GM12801 (cell line): Measurements from ENCODE around the gene ITM2B.

Source experiments
- TF ChIP-seq, protein P1 (sequence below): IDR thresholded peaks from one replicate; pipeline ENCODE4 v1.5.1; 2011; ENCODE audit warnings: control low read depth; ENCODE audit not compliant: insufficient read length; ENCODE audit errors: extremely low read depth

ITM2B gene

DNA sequence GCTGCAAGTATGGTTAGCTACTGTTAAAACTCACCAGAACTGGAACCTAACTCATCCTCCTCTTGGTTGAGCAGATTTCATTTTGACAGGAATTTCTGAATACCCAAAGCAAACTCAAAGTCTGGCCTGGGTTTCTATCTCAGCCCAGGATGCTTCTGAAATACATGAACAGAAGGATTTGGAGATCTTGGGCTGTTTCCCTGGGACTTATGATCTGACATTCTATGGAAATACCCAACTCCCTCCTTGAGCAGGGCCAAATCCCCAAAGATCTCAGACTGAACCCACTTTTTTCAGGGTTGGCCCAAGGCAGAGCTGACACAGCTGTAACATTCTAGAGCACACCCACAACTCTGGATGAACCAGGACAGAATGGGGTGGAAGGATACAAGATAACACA, 1.1 kb upstream of the ITM2B start:
- TF ChIP-seq, protein P1, sequence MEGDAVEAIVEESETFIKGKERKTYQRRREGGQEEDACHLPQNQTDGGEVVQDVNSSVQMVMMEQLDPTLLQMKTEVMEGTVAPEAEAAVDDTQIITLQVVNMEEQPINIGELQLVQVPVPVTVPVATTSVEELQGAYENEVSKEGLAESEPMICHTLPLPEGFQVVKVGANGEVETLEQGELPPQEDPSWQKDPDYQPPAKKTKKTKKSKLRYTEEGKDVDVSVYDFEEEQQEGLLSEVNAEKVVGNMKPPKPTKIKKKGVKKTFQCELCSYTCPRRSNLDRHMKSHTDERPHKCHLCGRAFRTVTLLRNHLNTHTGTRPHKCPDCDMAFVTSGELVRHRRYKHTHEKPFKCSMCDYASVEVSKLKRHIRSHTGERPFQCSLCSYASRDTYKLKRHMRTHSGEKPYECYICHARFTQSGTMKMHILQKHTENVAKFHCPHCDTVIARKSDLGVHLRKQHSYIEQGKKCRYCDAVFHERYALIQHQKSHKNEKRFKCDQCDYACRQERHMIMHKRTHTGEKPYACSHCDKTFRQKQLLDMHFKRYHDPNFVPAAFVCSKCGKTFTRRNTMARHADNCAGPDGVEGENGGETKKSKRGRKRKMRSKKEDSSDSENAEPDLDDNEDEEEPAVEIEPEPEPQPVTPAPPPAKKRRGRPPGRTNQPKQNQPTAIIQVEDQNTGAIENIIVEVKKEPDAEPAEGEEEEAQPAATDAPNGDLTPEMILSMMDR, result no peak

DNA sequence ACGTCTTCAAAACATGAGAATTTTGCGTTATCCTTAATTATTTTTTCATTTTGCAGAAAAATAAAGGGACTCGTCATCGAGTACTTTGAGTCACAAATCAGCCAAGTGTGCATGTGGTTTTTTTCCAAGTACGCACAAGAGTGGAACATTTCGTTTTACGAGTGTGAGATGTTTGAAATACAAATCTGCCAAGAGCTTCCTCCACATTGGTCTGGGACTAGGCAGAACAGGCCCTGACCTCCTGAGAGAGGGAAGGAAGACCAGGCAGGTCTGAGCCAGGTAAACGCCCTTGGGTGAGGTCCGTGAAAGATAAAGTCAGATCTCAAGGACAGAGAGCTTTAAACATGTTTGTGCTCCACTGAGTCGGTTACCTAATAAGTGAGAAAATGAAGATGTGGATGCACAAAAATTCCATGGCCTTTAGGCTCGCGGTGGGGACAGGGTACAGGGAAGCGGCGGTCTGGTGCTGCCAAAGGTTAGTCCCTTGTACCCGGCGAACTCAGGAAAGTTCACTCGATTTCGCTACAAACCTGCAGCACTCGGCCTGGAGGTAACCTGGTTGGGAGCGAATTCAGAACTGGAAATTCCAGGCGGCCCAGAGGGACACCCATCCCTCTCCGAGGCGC, 473 bp upstream of the ITM2B start:
- TF ChIP-seq, protein P1, result no peak

- TF ChIP-seq, protein P1, result no peak
Measured at GRCh38 chr13:48233889-48234488, 983 bp downstream of the ITM2B start.

- TF ChIP-seq, protein P1, result no peak
Measured at GRCh38 chr13:48234566-48235340, 1.7 kb downstream of the ITM2B start.

GRCh38 chr13:48235341-48236135, 2.5 kb downstream of the ITM2B start:
- TF ChIP-seq, protein P1, result no peak

DNA sequence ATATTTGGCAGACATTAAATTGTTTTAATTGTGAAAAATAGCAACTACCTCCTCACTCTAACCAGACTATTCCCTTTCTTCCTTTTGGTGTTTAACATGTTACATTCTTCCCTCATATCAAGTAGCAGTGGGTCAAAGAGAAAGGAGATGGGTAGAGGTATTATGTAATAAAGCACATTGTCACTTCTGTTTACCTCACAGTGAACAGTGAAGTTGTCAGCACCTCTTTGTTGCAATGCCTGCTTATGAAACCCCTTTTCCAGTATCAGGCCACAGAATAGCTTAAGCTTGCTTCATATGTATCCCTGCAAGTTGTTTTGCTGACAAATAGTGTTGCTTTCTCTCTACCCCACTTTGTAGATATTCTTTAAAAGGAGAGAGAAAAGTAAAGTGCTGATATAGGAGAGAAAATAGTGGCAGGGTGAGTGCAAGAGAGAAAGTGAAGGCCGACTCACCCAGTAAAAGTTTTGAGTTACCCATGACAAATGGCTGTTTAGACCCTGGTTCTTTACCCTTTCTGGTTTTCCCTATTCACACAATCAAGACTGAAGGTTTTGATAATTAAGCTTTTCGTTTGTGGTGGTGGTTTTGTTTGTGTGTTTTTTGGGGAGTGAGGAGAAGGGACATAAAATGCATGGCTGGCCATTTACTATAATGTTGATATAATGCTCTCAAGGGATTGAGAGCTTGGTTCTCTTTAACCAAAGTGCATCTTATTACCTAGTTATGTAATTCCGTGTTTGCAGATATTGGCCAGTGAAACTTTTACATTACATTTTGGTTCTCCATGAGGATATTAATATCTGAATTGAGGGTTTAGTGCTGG, 3.7 kb downstream of the ITM2B start:
- TF ChIP-seq, protein P1, result no peak
